UCSD-AML1 (cell line): ENCODE measurements around the gene RAI2.

Experiments
- DNase-seq: peaks from one replicate; lab custom pipeline; 2025; ENCODE audit not compliant: unreplicated experiment; lab: John Stamatoyannopoulos, UW

RAI2 gene

DNA sequence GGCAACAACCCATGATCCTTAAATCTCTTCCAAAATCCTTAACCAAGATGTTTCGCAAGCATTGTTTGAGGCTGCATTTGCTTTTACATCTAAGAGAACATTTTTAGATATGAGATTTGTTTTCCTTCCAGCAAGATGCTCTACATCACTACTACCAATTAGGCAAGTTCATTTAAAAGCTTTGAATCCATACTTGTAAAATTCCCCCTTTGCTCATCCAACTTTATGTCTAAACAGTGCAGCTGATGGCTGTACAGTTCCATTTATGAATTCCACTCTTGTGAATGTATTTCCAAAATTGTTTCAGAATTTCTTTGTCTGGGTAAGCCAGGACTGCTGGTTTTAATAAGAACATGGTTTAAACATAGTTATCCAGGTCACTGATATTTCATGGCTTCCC is 31.5 kb downstream of the RAI2 start:
- no peak for DNase-seq

- DNase-seq, result no peak
These were observed 32.9 kb downstream of the RAI2 start for GRCh38 chrX:17828171-17828570.

DNA sequence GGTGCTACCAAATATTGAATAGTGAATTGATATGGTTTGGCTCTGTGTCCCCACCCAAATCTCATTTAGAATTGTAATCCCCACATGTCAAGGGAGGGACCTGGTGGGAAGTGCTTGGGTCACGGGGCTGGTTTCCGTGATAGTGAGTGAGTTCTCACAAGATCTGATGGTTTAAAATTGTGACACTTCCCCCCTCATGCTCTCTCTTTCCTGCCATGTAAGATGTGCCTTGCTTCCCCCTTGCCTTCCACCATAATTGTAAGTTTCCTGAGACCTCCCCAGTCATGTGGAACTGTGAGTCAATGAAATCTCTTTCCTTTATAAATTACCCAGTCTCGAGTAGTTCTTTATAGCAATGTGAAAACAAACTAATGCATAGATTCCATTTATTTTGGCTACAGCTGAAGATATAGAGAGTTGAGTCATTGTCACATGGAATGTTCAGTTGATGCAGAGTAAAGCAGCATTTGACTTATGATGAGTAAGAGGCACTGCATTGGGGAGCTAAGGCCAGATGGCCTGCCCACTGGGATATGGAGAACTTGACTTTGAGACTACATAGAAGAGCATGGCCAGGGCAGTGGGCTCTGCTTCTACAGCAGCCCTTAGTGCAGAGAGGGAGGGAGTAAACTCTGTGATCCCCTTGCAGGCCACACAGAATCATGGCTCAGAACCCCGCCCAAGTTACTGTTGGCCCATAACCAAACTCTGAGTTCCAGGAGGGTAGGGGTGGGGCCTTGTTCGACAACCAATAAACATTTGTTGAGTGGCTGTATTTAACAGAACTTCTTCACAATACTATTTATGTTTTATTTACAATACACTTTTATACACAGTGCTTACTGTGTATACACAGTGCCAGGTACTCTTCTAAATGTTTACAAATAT is 34.2 kb downstream of the RAI2 start:
- DNase-seq, result no peak

DNA sequence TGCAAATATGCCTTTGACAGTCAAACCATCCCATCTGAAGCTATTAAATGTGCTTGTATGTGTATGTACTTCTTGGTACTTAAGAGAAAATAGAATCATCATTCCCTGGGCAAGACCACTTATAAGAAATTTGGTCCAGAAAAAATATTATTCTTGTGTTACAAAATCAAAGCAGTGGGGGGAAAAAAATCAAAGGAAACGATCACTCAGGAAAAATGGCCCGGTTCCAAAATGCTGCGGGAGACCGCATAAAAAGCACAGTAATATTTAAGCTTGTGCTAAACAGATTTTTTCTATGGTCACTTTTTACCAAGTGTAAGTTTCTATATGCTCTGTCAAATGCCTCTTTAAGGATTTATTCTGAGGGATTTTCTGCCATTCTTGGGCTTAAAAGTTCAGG is 36.1 kb downstream of the RAI2 start:
- DNase-seq, result no peak

- no peak for DNase-seq
These were observed 38.7 kb downstream of the RAI2 start for GRCh38 chrX:17822351-17822750.

GRCh38 chrX:17820100-17820499 is 41.0 kb downstream of the RAI2 start:
- no peak for DNase-seq

GRCh38 chrX:17818726-17819125 is 42.4 kb downstream of the RAI2 start:
- no peak for DNase-seq

- DNase-seq, result no peak
These were observed 43.8 kb downstream of the RAI2 start for GRCh38 chrX:17817251-17817650.

GRCh38 chrX:17814557-17814956 is 46.5 kb downstream of the RAI2 start:
- no peak for DNase-seq

- no peak for DNase-seq
These were observed 47.0 kb downstream of the RAI2 start for GRCh38 chrX:17814059-17814458.

- no peak for DNase-seq
These were observed 47.8 kb downstream of the RAI2 start for GRCh38 chrX:17813277-17813676.

DNA sequence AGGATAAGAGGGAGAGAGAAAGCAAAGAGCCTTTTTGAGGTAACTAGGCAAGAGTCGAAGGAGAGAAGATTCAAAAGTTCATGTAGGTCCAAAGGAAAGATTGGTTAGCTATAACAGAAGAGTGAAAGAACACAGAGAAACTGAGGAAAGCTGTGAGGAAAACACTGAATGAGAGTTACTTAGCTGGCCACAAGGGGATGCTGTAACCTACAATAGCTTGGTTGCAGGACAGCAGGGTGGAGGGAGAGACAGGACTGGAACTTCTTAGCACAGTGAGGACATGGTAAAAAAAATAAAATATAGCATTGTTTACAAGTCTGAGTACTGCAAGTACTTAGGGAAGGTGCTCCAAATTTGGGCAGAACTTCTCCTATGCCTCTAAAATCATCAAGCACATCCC is 48.3 kb downstream of the RAI2 start:
- no peak for DNase-seq

- DNase-seq, result no peak
These were observed 51.1 kb downstream of the RAI2 start for GRCh38 chrX:17809984-17810383.

GRCh38 chrX:17809273-17809672 is 51.8 kb downstream of the RAI2 start:
- no peak for DNase-seq

DNA sequence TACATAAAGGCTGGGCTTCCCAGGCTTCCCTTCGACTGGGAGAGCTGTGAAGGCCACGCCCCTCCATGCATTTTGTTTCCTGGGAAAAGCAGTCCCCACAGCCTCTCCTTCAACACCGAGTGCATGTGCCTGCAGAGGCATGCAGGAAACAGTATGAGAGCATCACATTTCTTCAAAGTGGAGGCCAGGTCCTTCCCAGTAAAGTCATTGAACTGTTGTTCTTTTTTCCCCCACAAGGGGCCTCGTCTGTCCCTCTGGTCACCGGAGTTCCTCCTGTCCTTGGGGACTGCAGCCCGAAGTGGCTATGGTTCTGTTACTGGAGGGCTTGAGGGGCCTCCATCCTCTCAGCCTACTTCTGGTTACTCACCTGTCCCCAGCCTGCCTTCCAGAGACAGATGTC is 56.0 kb downstream of the RAI2 start:
- DNase-seq, result no peak

DNA sequence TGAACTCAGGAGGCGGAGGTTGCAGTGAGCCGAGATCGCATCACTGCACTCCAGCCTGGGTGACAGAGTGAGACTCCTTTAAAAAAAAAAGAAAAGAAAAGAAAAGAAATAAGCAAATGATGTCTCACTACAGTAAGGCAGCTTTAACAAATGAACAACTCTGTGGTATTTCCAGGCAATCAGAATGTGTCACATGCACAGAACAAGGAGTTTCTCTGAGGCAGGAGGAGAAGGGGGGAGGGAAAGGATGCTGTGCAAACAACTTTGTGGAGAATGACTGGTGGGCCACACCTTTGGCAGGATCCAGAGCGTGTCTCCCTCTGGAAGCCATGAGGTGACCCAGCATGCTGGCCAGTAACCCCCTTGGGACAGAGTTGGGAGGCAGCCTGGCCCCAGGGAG is 57.6 kb downstream of the RAI2 start:
- DNase-seq, result no peak

GRCh38 chrX:17802756-17803155 is 58.3 kb downstream of the RAI2 start:
- no peak for DNase-seq

DNA sequence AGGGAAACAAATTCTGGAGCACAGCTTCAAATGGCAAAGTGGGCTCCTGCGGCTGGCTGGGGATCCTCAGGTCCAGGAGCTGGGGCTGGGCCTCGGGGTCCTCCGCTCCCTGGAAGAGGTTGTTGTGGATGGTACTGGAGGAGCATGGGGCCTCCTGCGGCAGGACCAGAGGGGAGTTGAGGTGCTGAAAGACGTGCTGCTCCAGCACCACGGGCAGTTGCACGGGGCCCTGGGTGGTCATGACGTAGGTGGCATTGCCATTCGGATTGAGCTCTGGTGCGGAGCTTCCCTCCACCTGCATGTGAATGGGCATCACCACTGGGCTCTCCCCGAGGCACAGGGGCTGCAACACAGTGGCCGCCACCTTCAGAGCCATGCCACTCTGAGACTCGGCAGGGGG is 59.7 kb downstream of the RAI2 start:
- no peak for DNase-seq

- DNase-seq, result no peak
These were observed 62.2 kb downstream of the RAI2 start for GRCh38 chrX:17798921-17799320.

- no peak for DNase-seq
These were observed 68.3 kb downstream of the RAI2 start for GRCh38 chrX:17792826-17793225.

DNA sequence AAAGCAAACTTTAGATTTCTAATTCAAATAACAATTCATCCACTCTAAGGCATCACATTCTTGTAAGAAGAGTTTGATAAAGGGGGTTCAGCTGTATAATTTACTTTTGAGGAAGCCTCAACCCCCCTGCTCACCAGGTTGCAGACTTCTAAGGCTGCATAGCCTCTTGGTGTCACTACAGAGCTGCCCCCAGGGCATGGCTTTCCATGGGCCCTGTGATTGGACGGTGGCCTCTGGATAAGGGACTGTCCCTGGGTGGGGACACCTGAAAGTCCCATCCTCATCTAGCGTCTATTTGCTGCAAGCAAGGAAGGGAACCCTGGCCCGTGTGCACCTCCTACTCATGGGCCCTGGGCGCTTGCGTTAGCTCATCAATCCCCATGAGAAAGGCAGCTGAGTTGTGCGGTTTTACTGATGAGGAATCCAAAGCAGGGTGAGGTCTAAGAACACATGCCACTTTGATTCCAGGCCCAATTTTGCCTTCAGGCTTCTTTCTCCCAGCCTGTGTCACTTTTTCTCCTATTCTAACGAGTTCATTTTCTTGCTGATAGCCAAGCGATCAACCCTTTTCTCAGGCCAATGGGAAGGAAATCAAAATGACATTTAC is 72.0 kb downstream of the RAI2 start:
- DNase-seq, result no peak

DNA sequence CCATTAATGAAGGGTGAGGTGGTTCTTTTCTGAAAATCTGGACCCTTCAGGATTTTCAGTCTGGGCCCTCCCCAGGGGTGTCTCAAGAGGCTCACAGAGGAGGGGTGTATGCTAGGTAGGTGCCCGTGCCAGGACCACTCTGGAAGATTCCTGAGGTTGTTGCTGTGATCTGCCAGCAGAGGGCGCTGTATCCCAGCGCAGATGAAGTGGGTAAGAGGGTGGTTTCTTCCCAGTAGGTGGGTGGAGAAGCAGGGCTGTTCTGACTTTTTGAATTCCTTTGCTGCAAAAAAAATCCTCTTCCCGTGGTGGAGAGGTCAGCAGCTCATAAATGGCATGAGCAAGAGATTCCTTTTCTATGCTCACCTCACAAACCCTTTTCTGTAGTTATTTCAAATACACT is 72.7 kb downstream of the RAI2 start:
- DNase-seq, result peak; percentile 32

DNA sequence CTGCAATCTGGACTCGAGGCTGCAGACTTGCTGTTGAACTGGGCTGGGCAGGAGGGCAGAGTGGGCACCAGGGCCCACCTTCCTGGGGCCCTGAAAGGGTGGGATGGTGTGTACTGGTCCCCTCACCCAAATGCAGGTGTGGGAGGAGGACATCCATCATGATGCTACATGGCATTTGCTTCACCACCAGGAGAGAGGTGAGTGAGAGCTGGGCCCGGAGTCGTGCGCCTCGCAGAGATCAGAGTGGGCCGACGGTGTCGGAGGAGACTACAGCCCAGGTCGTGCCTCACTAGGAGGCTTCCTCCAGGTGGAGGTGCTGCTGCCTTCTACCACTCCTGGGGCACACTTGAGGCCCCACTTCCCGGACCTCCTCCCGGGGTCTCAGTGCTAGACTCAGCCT is 73.5 kb downstream of the RAI2 start:
- DNase-seq, result no peak
